Kidney (tissue), 14 donors: ENCODE data around the gene SEL1L2. TPM values are rescaled to one million over a fixed set of nuclear protein-coding genes. Genes with fewer than 3 reads are reported as not detected.

ENCODE experiments used
- DNase-seq, 5 donors: peaks; one replicate each; pipeline ENCODE4 v3.0.0-alpha.2; 2013 to 2020
- FAIRE-seq: peaks from 2 replicates; lab custom pipeline; 2012; peaks lifted over from hg19 to GRCh38; lab: Jason Lieb, UNC
- H3K27ac ChIP-seq, 2 donors: one replicate each; pipeline ENCODE4 v1.7.0; 2013; ENCODE audit warnings: low read depth in 2 of 2, low read length in 2 of 2, inconsistent platforms in 1 of 2
- H3K27me3 ChIP-seq: one replicate; pipeline ENCODE4 v1.7.1; 2013; ENCODE audit warnings: low read length, inconsistent platforms; ENCODE audit not compliant: control insufficient read depth, insufficient read depth
- H3K36me3 ChIP-seq, 3 donors: one replicate each; pipeline versions ENCODE4 v1.7.0 to v1.7.1; 2013; ENCODE audit warnings: low read length in 3 of 3, control low read depth in 1 of 3, inconsistent platforms in 1 of 3; ENCODE audit not compliant: insufficient read depth in 3 of 3, control insufficient read depth in 2 of 3
- H3K4me1 ChIP-seq, 3 donors: one replicate each; pipeline versions ENCODE4 v1.7.0 to v1.7.1; 2013; ENCODE audit warnings: low read length in 3 of 3, inconsistent platforms in 1 of 3, low read depth in 1 of 3; ENCODE audit not compliant: control insufficient read depth in 2 of 3, insufficient read depth in 2 of 3
- H3K4me3 ChIP-seq, 3 donors: one replicate each; pipeline versions ENCODE4 v1.7.0 to v1.8.1; 2013; ENCODE audit warnings: low read length in 3 of 3, control low read depth in 1 of 3, inconsistent platforms in 1 of 3
- H3K9ac ChIP-seq, 3 donors: one replicate each; pipeline versions ENCODE4 v1.7.0 to v1.7.1; 2013; ENCODE audit warnings: low read length in 3 of 3, control low read depth in 1 of 3, inconsistent platforms in 1 of 3
- H3K9me3 ChIP-seq, 3 donors: one replicate each; pipeline versions ENCODE4 v1.7.0 to v1.7.1; 2013; ENCODE audit warnings: low read length in 3 of 3, control low read depth in 1 of 3, inconsistent platforms in 1 of 3; ENCODE audit not compliant: control insufficient read depth in 2 of 3, insufficient read depth in 1 of 3
- intact Hi-C: fragments of 100-400 bp; cut with DNase I; formaldehyde crosslinking; loops from one replicate; pipeline ENCODE4 v1.11.1; 2022
- polyA plus RNA-seq: library from polyadenylated mRNA; stranded (reverse); fragments of 350-450 nt; fragmentation: Illumina TruSeq; extraction: RNeasy Lipid Tissue Mini Kit (QIAGEN cat#74804); gene quantifications from one replicate; pipeline ENCODE4 v1.2.3, GENCODE V29; 2014; ENCODE audit warnings: low read depth, low replicate concordance; ENCODE audit not compliant: insufficient read depth
- total RNA-seq: library from RNA; stranded (reverse); fragmentation: NEBNext Ultra II Directional; extraction: Animal tissue kit (Norgen Biotek cat#: 25700); gene quantifications from one replicate; pipeline ENCODE4 v1.2.1, GENCODE V29; 2021
- TF ChIP-seq, protein P1 (sequence below): IDR thresholded peaks from 3 replicates; pipeline ENCODE4 v1.5.1; 2012; ENCODE audit warnings: mild to moderate bottlenecking, moderate library complexity, borderline replicate concordance; ENCODE audit not compliant: insufficient read depth; ENCODE audit errors: extremely low read depth
- donor health status: control.
- donor health status: control.
- donor health status: control.
- donor health status: control.
- donor health status: control.
- donor health status: DM: yes; HTN: yes; CAD: no.
- donor health status: Normal renal cell carcinoma (clear cell type).

SEL1L2 gene
- total and polyA plus RNA-seq, 2 donors from 2014 or later: not detected

DNA sequence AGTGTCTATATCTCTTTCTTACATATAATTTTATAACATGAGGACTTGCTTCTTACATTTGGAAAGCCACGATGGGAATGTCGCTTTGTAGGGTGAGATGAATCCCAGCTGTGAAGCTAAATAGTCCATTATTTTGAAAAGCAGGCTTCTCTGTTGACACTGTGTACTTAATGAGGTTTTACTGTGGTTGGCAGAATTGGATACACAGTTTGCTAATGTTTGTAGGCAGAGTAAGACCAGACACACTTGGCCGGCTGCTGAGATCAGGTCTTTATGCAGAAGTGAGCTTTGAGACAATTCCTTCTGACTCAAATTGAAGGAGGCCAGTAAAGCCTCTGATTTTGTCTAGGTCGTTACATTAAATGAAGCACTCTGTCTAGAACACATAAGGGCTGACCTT lies 112.6 kb downstream of the SEL1L2 start:
- TF ChIP-seq, protein P1, sequence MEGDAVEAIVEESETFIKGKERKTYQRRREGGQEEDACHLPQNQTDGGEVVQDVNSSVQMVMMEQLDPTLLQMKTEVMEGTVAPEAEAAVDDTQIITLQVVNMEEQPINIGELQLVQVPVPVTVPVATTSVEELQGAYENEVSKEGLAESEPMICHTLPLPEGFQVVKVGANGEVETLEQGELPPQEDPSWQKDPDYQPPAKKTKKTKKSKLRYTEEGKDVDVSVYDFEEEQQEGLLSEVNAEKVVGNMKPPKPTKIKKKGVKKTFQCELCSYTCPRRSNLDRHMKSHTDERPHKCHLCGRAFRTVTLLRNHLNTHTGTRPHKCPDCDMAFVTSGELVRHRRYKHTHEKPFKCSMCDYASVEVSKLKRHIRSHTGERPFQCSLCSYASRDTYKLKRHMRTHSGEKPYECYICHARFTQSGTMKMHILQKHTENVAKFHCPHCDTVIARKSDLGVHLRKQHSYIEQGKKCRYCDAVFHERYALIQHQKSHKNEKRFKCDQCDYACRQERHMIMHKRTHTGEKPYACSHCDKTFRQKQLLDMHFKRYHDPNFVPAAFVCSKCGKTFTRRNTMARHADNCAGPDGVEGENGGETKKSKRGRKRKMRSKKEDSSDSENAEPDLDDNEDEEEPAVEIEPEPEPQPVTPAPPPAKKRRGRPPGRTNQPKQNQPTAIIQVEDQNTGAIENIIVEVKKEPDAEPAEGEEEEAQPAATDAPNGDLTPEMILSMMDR: no peak
- intact Hi-C loops: no loop called here
- no peaks in the 10 kb centered on the region for H3K4me1 ChIP-seq
- no peaks in the 10 kb centered on the region for H3K9me3 ChIP-seq
- FAIRE-seq (no peak), DNase-seq (peak in 3 of 5 donors; percentile 19 to 68 (median 51))
- no peaks in the 10 kb centered on the region for H3K27me3 ChIP-seq
- H3K4me3 ChIP-seq: no peak overlapping the region
- no peak overlapping the region for H3K27ac ChIP-seq
- H3K9ac ChIP-seq: no peak overlapping the region
- H3K36me3 ChIP-seq: no peaks in the 10 kb centered on the region

DNA sequence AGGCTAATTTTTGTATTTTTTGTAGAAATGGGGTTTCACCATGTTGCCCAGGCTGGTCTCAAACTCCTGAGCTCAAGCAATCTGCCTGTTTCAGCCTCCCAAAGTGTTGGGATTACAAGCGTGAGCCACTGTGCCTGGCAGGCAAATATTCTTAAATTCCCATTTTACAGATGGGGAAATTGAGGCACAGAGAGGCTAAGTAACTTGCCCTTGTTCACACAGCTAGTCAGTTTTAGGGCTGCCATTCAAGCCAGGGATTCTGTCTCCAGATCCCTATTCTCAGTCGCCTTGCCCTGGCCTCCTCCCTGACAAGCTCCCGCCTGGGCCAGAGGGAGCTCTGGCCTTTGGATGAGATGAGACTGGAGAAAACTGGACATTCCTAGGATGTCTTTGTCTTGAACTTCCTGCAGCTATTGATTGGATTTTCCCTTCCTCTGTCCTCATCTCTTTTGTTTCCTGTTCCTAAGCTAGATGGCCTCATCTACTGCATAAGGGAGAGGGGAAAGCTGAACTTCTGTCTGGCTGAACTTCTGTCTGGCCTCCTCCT lies 115.1 kb downstream of the SEL1L2 start:
- no peak overlapping the region for H3K9ac ChIP-seq
- no peaks in the 10 kb centered on the region for H3K27me3 ChIP-seq
- no peaks in the 10 kb centered on the region for H3K9me3 ChIP-seq
- H3K4me1 ChIP-seq: no peaks in the 10 kb centered on the region
- no peak overlapping the region for H3K4me3 ChIP-seq
- no peaks in the 10 kb centered on the region for H3K36me3 ChIP-seq
- FAIRE-seq (no peak), DNase-seq (no peak)
- intact Hi-C loops: no loop called here
- TF ChIP-seq, protein P1: no peak
- no peak overlapping the region for H3K27ac ChIP-seq

DNA sequence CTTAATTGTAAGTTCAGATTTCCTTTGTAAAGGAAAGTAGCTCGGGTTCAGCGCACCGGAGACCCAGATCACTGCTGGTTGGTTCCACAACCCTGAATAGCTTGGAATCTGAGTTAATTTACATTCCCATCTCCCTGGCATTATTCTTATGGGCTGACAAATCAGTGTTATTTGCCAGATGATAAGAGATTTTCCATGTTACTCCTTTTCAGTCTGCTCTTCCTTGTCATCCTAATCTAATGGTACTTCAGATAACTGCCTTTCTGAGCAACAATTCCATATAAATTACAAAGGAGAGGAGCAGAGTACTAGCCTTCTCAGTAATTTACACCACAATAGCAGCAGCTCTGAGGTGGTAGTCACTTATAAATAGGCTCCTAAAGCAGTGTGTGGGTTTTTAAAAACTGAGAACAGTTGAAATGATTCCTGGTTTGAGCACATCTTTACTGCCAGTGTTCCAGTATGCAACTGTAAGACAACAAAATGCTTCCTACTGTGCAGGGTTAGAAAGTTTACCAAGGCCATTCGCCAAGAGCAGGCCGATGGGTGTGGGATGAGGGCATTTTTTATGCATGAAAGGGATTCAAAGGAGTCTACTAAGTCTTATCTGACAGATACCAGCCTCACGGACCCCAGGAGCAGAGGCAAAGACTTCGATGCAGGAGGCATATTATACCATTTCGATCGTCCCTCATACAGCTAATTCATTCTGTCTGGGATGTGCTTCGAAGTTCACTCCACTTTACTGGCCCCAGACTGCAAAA lies 115.8 kb downstream of the SEL1L2 start:
- H3K36me3 ChIP-seq: no peaks in the 10 kb centered on the region
- H3K4me3 ChIP-seq: no peak overlapping the region
- TF ChIP-seq, protein P1: no peak
- H3K27ac ChIP-seq: no peak overlapping the region
- H3K4me1 ChIP-seq: no peaks in the 10 kb centered on the region
- peak in 2 of 5 donors; percentile 10 to 26 for DNase-seq
- FAIRE-seq: no peak
- H3K9me3 ChIP-seq: no peaks in the 10 kb centered on the region
- intact Hi-C loops: no loop called here
- no peak overlapping the region for H3K9ac ChIP-seq
- H3K27me3 ChIP-seq: no peaks in the 10 kb centered on the region
